ENCODE results near the gene PDCD1. TPM values are rescaled to one million over a fixed set of nuclear protein-coding genes. Genes with fewer than 3 reads are reported as not detected.

The PDCD1 gene
- total RNA-seq, 1 experiment from 2014 or later: 0.22 TPM

DNA sequence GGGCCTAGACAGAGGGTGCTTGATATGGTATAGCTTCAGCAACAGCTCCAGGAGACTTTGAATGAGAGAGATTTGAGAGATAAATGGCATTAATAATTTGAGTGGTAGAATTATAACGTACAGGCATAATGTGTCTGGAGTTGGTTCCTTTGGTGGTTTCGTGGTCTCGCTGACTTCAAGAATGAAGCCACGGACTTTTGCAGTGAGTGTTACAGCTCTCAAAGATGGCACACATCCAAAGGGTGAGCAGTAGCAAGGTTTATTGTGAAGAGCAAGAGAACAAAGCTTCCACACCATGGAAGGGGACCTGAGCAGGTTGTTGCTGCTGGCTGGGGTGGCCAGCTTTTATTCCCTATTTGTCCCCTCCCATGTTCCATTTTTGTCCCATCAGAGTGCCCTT, 23.1 kb downstream of the PDCD1 start:
- Histone ChIP-seq H3K4me2 (ENCODE audit: low read length) (no peak overlapping the region), H3K4me3 (replicated peaks in 1 of 2; ENCODE audit: low read depth in 1 of 2, low read length in 2 of 2) (no peak overlapping the region), H3K79me2 (ENCODE audit: insufficient read depth, low read length) (no peaks in the 10 kb centered on the region), H3K27ac (ENCODE audit: low read depth, low read length) (no peak overlapping the region), H3K36me3 (ENCODE audit: control insufficient read depth in 1 of 2, insufficient read depth in 2 of 2, low read length in 2 of 2) (no peaks in the 10 kb centered on the region), H3K27me3 (ENCODE audit: insufficient read depth, low read length) (no peaks in the 10 kb centered on the region), H3K9me3 (ENCODE audit: control insufficient read depth in 1 of 2, insufficient read depth in 1 of 2, low read depth in 1 of 2, low read length in 2 of 2) (no peaks in the 10 kb centered on the region), H2AFZ (ENCODE audit: low read depth, low read length, poor library complexity, severe bottlenecking) (no peak overlapping the region), H3K4me1 (ENCODE audit: control insufficient read depth in 1 of 2, insufficient read depth in 2 of 2, low read length in 2 of 2) (no peaks in the 10 kb centered on the region), H3K9ac (ENCODE audit: low read length) (no peak overlapping the region), H3K9me2 (ENCODE audit: insufficient read depth) (no peaks in the 10 kb centered on the region), H4K20me1 (ENCODE audit: insufficient read depth) (no peaks in the 10 kb centered on the region)
- BruUV-seq (replicated peaks): no TSS peak
- intact Hi-C loops (cut with micrococcal nuclease): no loop called here
- ATAC-seq (no peak), DNase-seq (ENCODE audit: low read depth, low spot score) (no peak)
- TF ChIP-seq JUND (IDR thresholded peaks at IDR 0.05): no peak
- no peak for TF ChIP-seq EZH2 (IDR thresholded peaks at IDR 0.05)
- TF ChIP-seq RAD21 (IDR thresholded peaks at IDR 0.05; ENCODE audit: low read depth): no peak
- TF ChIP-seq, protein P1, sequence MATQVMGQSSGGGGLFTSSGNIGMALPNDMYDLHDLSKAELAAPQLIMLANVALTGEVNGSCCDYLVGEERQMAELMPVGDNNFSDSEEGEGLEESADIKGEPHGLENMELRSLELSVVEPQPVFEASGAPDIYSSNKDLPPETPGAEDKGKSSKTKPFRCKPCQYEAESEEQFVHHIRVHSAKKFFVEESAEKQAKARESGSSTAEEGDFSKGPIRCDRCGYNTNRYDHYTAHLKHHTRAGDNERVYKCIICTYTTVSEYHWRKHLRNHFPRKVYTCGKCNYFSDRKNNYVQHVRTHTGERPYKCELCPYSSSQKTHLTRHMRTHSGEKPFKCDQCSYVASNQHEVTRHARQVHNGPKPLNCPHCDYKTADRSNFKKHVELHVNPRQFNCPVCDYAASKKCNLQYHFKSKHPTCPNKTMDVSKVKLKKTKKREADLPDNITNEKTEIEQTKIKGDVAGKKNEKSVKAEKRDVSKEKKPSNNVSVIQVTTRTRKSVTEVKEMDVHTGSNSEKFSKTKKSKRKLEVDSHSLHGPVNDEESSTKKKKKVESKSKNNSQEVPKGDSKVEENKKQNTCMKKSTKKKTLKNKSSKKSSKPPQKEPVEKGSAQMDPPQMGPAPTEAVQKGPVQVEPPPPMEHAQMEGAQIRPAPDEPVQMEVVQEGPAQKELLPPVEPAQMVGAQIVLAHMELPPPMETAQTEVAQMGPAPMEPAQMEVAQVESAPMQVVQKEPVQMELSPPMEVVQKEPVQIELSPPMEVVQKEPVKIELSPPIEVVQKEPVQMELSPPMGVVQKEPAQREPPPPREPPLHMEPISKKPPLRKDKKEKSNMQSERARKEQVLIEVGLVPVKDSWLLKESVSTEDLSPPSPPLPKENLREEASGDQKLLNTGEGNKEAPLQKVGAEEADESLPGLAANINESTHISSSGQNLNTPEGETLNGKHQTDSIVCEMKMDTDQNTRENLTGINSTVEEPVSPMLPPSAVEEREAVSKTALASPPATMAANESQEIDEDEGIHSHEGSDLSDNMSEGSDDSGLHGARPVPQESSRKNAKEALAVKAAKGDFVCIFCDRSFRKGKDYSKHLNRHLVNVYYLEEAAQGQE (IDR thresholded peaks at IDR 0.05; ENCODE audit: low read depth): no peak
- TF ChIP-seq FOSL1 (IDR thresholded peaks at IDR 0.05; ENCODE audit: low read depth): no peak
- TF ChIP-seq SRF (IDR thresholded peaks at IDR 0.05; ENCODE audit: low read depth): no peak
- TF ChIP-seq ZFX (IDR thresholded peaks at IDR 0.05): no peak
- TF ChIP-seq YY1 (IDR thresholded peaks at IDR 0.05; ENCODE audit: extremely low read depth, insufficient replicate concordance, low read depth, low read length): no peak
- TF ChIP-seq, protein P2, sequence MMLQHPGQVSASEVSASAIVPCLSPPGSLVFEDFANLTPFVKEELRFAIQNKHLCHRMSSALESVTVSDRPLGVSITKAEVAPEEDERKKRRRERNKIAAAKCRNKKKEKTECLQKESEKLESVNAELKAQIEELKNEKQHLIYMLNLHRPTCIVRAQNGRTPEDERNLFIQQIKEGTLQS (IDR thresholded peaks at IDR 0.05): no peak
- TF ChIP-seq POLR2A (IDR thresholded peaks at IDR 0.05; ENCODE audit: borderline replicate concordance, extremely low read depth, insufficient read depth, insufficient read length): no peak
- RAD21 ChIA-PET (ENCODE audit: low non-redundant PET in 1 of 2, low total read pairs in 2 of 2, uncharacterized antibody in 2 of 2, unreplicated experiment in 2 of 2): no interaction called here
- CTCF ChIA-PET: interaction anchor here (1.5 kb wide), 1 partner anchor 9 kb away, joined by 3 read pairs; no protein-coding TSS in a partner anchor
- POLR2A ChIA-PET: interaction anchor here (1.4 kb wide), 1 partner anchor 9 kb away, joined by 3 read pairs; no protein-coding TSS in a partner anchor

All from HCT116 (cell line).